PC-9 (cell line): Measurements from ENCODE around the gene AUTS2. TPM values are rescaled to one million over a fixed set of nuclear protein-coding genes. Genes with fewer than 3 reads are reported as not detected.

Source experiments
- BruUV-seq: library from RNA; stranded (reverse); fragments of 400-500 nt; replicated peaks from 2 replicates; lab custom pipeline; 2021; lab: Mats Ljungman, UMichigan
- CTCF ChIA-PET: fragments of 300-600 bp; sonication (Branson Sonifier 250); formaldehyde crosslinking; loops from one replicate; lab custom pipeline; 2022; ENCODE audit warnings: antibody characterized with exemption; lab: Charles Lee
- POLR2A ChIA-PET: fragments of 300-600 bp; sonication (Branson Sonifier 250); formaldehyde crosslinking; loops from one replicate; lab custom pipeline; 2022; ENCODE audit warnings: antibody characterized with exemption; ENCODE audit not compliant: unreplicated experiment; lab: Charles Lee
- DNase-seq, 2 experiments: peaks; one replicate each; pipeline versions ENCODE4 v3.0.0 to v3.0.0-alpha.2; 2015 to 2022; ENCODE audit warnings: mixed read lengths in 1 of 2
- H2AFZ ChIP-seq: fragments of 200-600 bp; sonication (generic); 2 replicates; pipeline ENCODE4 v1.8.1; 2017; ENCODE audit warnings: antibody characterized with exemption
- H3F3A ChIP-seq: fragments of 200-600 bp; sonication (generic); 2 replicates; pipeline ENCODE4 v1.8.1; 2017; ENCODE audit warnings: antibody characterized with exemption, mild to moderate bottlenecking, low read depth; ENCODE audit not compliant: insufficient read depth
- H3K27ac ChIP-seq: fragments of 200-600 bp; sonication (generic); 2 replicates; pipeline ENCODE4 v1.6.1; 2016; ENCODE audit warnings: mixed run types
- H3K27me3 ChIP-seq: fragments of 200-600 bp; sonication (generic); 2 replicates; pipeline ENCODE4 v1.6.1; 2016; ENCODE audit warnings: low read depth, mixed run types; ENCODE audit not compliant: insufficient read depth
- H3K36me3 ChIP-seq: fragments of 200-600 bp; sonication (generic); 2 replicates; pipeline ENCODE4 v1.6.1; 2016; ENCODE audit warnings: low read depth, mixed run types
- H3K4me1 ChIP-seq: fragments of 200-600 bp; sonication (generic); replicated peaks from 2 replicates; pipeline ENCODE4 v1.6.1; 2016; ENCODE audit warnings: mixed run types; ENCODE audit not compliant: insufficient read depth
- H3K4me2 ChIP-seq: fragments of 200-600 bp; sonication (generic); 2 replicates; pipeline ENCODE4 v1.6.1; 2017; ENCODE audit warnings: mixed run types
- H3K4me3 ChIP-seq: fragments of 200-600 bp; sonication (generic); 2 replicates; pipeline ENCODE4 v1.6.1; 2016; ENCODE audit warnings: mixed run types
- H3K79me2 ChIP-seq: fragments of 200-600 bp; sonication (generic); 2 replicates; pipeline ENCODE4 v1.6.1; 2017; ENCODE audit warnings: low read depth, mixed run types
- H3K9me2 ChIP-seq: fragments of 200-600 bp; sonication (generic); 2 replicates; pipeline ENCODE4 v1.8.1; 2017; ENCODE audit warnings: mild to moderate bottlenecking; ENCODE audit not compliant: insufficient read depth
- H3K9me3 ChIP-seq: fragments of 200-600 bp; sonication (generic); 2 replicates; pipeline ENCODE4 v1.8.1; 2016; ENCODE audit warnings: low read depth; ENCODE audit not compliant: insufficient read depth
- H4K20me1 ChIP-seq: fragments of 200-600 bp; sonication (generic); 2 replicates; pipeline ENCODE4 v1.8.1; 2017; ENCODE audit not compliant: insufficient read depth
- CTCF ChIP-seq: fragments of 200-600 bp; sonication (generic); conservative IDR thresholded peaks from 2 replicates; pipeline ENCODE4 v1.6.1; 2017; ENCODE audit warnings: mixed run types, antibody characterized with exemption, mild to moderate bottlenecking, moderate library complexity
- EZH2 ChIP-seq: fragments of 200-600 bp; sonication (generic); IDR thresholded peaks from 2 replicates; pipeline ENCODE4 v1.8.0; 2017; ENCODE audit warnings: antibody characterized with exemption, low read depth
- intact Hi-C: fragments of 100-400 bp; cut with micrococcal nuclease; formaldehyde crosslinking; loops from one replicate; pipeline ENCODE4 v1.10.0; 2022; ENCODE audit not compliant: unreplicated experiment
- total RNA-seq: library from RNA; stranded (reverse); gene quantifications from 2 replicates; pipeline ENCODE4 v1.2.3, GENCODE V29; 2021

The AUTS2 gene
- total RNA-seq, 1 experiment from 2014 or later, result not detected

GRCh38 chr7:69896121-69896520, 297.8 kb downstream of the AUTS2 start:
- CTCF ChIA-PET, result interaction anchor here (0.5 kb wide), 1 partner anchor 72 kb away, joined by 3 read pairs; no protein-coding TSS in a partner anchor
- Histone ChIP-seq H3K4me1 (no peaks in the 10 kb centered on the region), H3K36me3 (no peaks in the 10 kb centered on the region), H4K20me1 (no peaks in the 10 kb centered on the region), H3K4me2 (no peak overlapping the region), H3K27me3 (no peaks in the 10 kb centered on the region), H3K4me3 (no peak overlapping the region), H3K27ac (no peak overlapping the region), H2AFZ (no peak overlapping the region), H3K9me3 (no peaks in the 10 kb centered on the region), H3K79me2 (no peaks in the 10 kb centered on the region), H3K9me2 (no peaks in the 10 kb centered on the region), H3F3A (no peaks in the 10 kb centered on the region)
- TF ChIP-seq EZH2, result no peak
- no peak for DNase-seq
- BruUV-seq, result no TSS peak
- POLR2A ChIA-PET, result no interaction called here
- intact Hi-C loops, result no loop called here

DNA sequence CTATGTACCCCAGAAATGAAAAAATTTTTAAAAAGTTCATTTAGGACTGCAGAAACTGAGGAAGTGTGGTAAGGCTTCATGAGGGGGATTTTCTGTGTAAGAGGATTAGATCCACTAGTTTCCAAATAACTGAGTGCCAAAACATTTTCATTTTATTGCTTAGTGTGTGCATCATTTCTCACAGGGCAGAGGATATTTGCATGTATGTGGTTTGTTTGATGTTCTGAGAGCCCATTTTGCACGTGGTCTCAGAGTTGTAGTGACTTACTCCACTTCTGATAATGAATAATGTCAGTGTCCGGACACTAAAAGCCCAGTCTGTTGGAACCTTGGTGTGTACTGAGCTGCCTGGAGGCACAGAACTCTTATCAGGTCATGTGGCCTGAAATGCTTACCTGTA, 299.9 kb downstream of the AUTS2 start:
- Histone ChIP-seq H3K27ac (no peak overlapping the region), H3K27me3 (no peaks in the 10 kb centered on the region), H3K9me2 (no peaks in the 10 kb centered on the region), H3K4me3 (no peak overlapping the region), H2AFZ (no peak overlapping the region), H3K9me3 (no peaks in the 10 kb centered on the region), H4K20me1 (no peaks in the 10 kb centered on the region), H3K4me1 (no peaks in the 10 kb centered on the region), H3F3A (no peaks in the 10 kb centered on the region), H3K4me2 (no peak overlapping the region), H3K79me2 (no peaks in the 10 kb centered on the region), H3K36me3 (no peaks in the 10 kb centered on the region)
- BruUV-seq, result no TSS peak
- TF ChIP-seq EZH2, result no peak
- TF ChIP-seq CTCF, result no peak
- no peak for DNase-seq
- CTCF ChIA-PET, result no interaction called here
- POLR2A ChIA-PET, result no interaction called here
- intact Hi-C loops, result no loop called here

- ChIA-PET CTCF (no interaction called here), POLR2A (no interaction called here)
- no peaks in the 10 kb centered on the region for H3K27me3 ChIP-seq
- no peak overlapping the region for H3K4me3 ChIP-seq
- H2AFZ ChIP-seq, result no peak overlapping the region
- no peaks in the 10 kb centered on the region for H3K9me2 ChIP-seq
- no peaks in the 10 kb centered on the region for H3K36me3 ChIP-seq
- DNase-seq, result no peak
- intact Hi-C loops, result no loop called here
- H3K4me1 ChIP-seq, result no peaks in the 10 kb centered on the region
- no TSS peak for BruUV-seq
- no peaks in the 10 kb centered on the region for H3F3A ChIP-seq
- no peaks in the 10 kb centered on the region for H3K79me2 ChIP-seq
- H3K27ac ChIP-seq, result no peak overlapping the region
- no peak for TF ChIP-seq EZH2
- no peak for TF ChIP-seq CTCF
- H4K20me1 ChIP-seq, result no peaks in the 10 kb centered on the region
- H3K9me3 ChIP-seq, result no peaks in the 10 kb centered on the region
- no peak overlapping the region for H3K4me2 ChIP-seq
These were observed 305.1 kb downstream of the AUTS2 start for GRCh38 chr7:69903410-69903809.

DNA sequence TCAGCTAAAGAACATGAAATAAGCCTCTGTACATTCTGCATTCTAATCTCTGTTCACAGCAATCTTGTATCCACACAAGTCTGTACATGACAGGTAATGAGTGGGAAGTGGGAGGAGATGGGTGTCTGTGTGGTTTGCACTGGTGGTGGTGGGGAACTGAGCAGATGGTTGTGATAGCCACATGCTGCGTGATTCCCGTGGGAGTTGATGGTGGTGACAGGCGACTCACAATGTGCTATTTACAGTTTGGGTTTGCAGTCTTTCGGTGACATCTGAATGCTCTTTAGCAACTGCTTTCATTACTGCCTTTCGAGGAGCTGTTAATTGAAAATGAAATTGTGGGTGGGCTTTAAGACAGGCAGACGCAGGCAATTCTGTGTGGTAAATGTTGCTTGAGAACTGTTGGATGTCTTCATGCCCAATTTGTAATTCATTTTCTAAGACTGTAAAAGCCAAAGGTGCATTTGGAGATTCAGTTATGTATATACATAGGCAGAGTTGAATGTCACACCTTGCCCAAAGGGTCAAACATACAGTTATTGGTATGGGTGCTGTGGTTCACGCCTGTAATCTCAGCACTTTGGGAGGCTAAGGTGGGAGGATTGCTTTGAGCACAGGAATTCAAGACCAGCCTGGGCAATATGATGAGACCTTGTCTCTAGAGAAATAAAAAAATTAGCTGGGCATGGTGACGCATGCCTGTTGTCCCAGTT, 308.2 kb downstream of the AUTS2 start:
- Histone ChIP-seq H3K36me3 (no peaks in the 10 kb centered on the region), H3K4me3 (no peak overlapping the region), H3K27ac (no peak overlapping the region), H4K20me1 (no peaks in the 10 kb centered on the region), H3K4me1 (no peaks in the 10 kb centered on the region), H3F3A (no peaks in the 10 kb centered on the region), H3K9me3 (no peaks in the 10 kb centered on the region), H3K27me3 (no peaks in the 10 kb centered on the region), H2AFZ (no peak overlapping the region), H3K9me2 (no peaks in the 10 kb centered on the region), H3K79me2 (no peaks in the 10 kb centered on the region), H3K4me2 (no peak overlapping the region)
- intact Hi-C loops, result loop anchor here (5.0 kb wide), 1 partner anchor 54 kb away; no protein-coding TSS in a partner anchor
- ChIA-PET CTCF (no interaction called here), POLR2A (no interaction called here)
- TF ChIP-seq EZH2, result no peak
- no peak for TF ChIP-seq CTCF
- no TSS peak for BruUV-seq
- DNase-seq, result no peak
